Thymus (tissue), 2 donors: ENCODE data around the gene NDUFS6. TPM values are rescaled to one million over a fixed set of nuclear protein-coding genes. Genes with fewer than 3 reads are reported as not detected.

Experiments
- polyA plus RNA-seq: library from polyadenylated mRNA; stranded (reverse); fragments of 200-250 nt; gene quantifications from one replicate; pipeline ENCODE4 v1.2.3, GENCODE V29; 2013
- total RNA-seq: library from RNA; stranded (reverse); fragments of 120-200 nt; gene quantifications from one replicate; pipeline ENCODE4 v1.2.4, GENCODE V29; 2013
- donor health status: healthy.

Gene NDUFS6
- total and polyA plus RNA-seq, 2 donors: 42.8 to 55.0 TPM

Other genes with a start within 250 kb of the NDUFS6 start
- gene MRPL36, start 1.6 kb upstream of the NDUFS6 start, total RNA-seq: 74.1 TPM
- gene MRPL36, start 1.6 kb upstream of the NDUFS6 start, polyA plus RNA-seq: 73.0 TPM
- not detected for gene IRX4, start 81.5 kb downstream of the NDUFS6 start, total RNA-seq
- 0.07 TPM for gene IRX4, start 81.5 kb downstream of the NDUFS6 start, polyA plus RNA-seq